WTC11 (cell line): ENCODE results near the gene MARK3. TPM values are rescaled to one million over a fixed set of nuclear protein-coding genes. Genes with fewer than 3 reads are reported as not detected.
A peak's percentile ranks its signal among the peaks of the same experiment; 100 is the strongest.

Experiments
- ATAC-seq: fragments of 200-7000 bp; cut with Tn5 transposase; 2 replicates; pipeline ENCODE4 v1.10.0; 2021; ENCODE audit warnings: mild to moderate bottlenecking, moderate library complexity
- CTCF ChIA-PET: fragments of 300-600 bp; sonication (Branson Sonifier 250); formaldehyde crosslinking; loops from one replicate; lab custom pipeline; 2021; ENCODE audit warnings: antibody characterized with exemption; lab: Charles Lee
- POLR2A ChIA-PET: fragments of 350-600 bp; sonication (Branson Sonifier 250); formaldehyde crosslinking; loops from one replicate; lab custom pipeline; 2021; ENCODE audit warnings: antibody characterized with exemption; lab: Charles Lee
- DNase-seq: peaks from one replicate; pipeline ENCODE4 v3.0.0; 2021; ENCODE audit warnings: low spot score
- H3K27ac Mint-ChIP-seq: 2 replicates; pipeline ENCODE4 v1.8.0; 2021; ENCODE audit warnings: mixed read lengths
- H3K27me3 Mint-ChIP-seq: 2 replicates; pipeline ENCODE4 v1.8.0; 2021; ENCODE audit warnings: low read depth, mild to moderate bottlenecking, moderate library complexity, mixed read lengths
- H3K36me3 Mint-ChIP-seq: 2 replicates; pipeline ENCODE4 v1.8.0; 2021; ENCODE audit warnings: mixed read lengths
- H3K4me1 Mint-ChIP-seq: 2 replicates; pipeline ENCODE4 v1.8.0; 2022; ENCODE audit warnings: mixed read lengths
- H3K4me3 Mint-ChIP-seq: 2 replicates; pipeline ENCODE4 v1.8.0; 2021; ENCODE audit warnings: mild to moderate bottlenecking, moderate library complexity, mixed read lengths
- H3K9me3 Mint-ChIP-seq: 2 replicates; pipeline ENCODE4 v1.8.0; 2021; ENCODE audit warnings: mixed read lengths
- NFATC4 ChIP-seq: fragments of 250-450 bp; sonication (Bioruptor Pico); IDR thresholded peaks from 2 replicates; pipeline ENCODE4 v1.9.0; 2021; ENCODE audit warnings: mild to moderate bottlenecking
- NFYB ChIP-seq: sonication (generic); formaldehyde crosslinking; conservative IDR thresholded peaks from 2 replicates; pipeline ENCODE4 v1.8.0; 2022; ENCODE audit warnings: low read depth, missing genetic modification reagents
- SMAD3 ChIP-seq: sonication (generic); formaldehyde crosslinking; IDR thresholded peaks from 2 replicates; pipeline ENCODE4 v1.8.0; 2022; ENCODE audit warnings: missing genetic modification reagents, mild to moderate bottlenecking, borderline replicate concordance
- SMAD4 ChIP-seq: sonication (generic); formaldehyde crosslinking; IDR thresholded peaks from 2 replicates; pipeline ENCODE4 v1.8.0; 2022; ENCODE audit warnings: mild to moderate bottlenecking, missing genetic modification reagents
- TEAD4 ChIP-seq: sonication (generic); formaldehyde crosslinking; IDR thresholded peaks from 2 replicates; pipeline ENCODE4 v1.8.0; 2022; ENCODE audit warnings: mild to moderate bottlenecking, missing genetic modification reagents
- ZNF219 ChIP-seq: sonication (generic); formaldehyde crosslinking; IDR thresholded peaks from 2 replicates; pipeline ENCODE4 v1.8.0; 2023; ENCODE audit warnings: missing genetic modification reagents, mild to moderate bottlenecking, borderline replicate concordance
- ZNF232 ChIP-seq: sonication (generic); formaldehyde crosslinking; IDR thresholded peaks from 2 replicates; pipeline ENCODE4 v1.8.0; 2022; ENCODE audit warnings: mild to moderate bottlenecking, missing genetic modification reagents
- ZNF416 ChIP-seq: fragments of 250-450 bp; sonication (Bioruptor Pico); IDR thresholded peaks from 2 replicates; pipeline ENCODE4 v1.9.0; 2021; ENCODE audit warnings: mild to moderate bottlenecking, inconsistent platforms
- total RNA-seq: library from RNA; stranded (reverse); gene quantifications from 3 replicates; pipeline ENCODE4 v1.2.3, GENCODE V29; 2021
- TF ChIP-seq, protein P1 (sequence below): sonication (generic); formaldehyde crosslinking; IDR thresholded peaks from 2 replicates; pipeline ENCODE4 v1.8.1; 2022; ENCODE audit warnings: mild to moderate bottlenecking, moderate library complexity, missing genetic modification reagents
- TF ChIP-seq, protein P2 (sequence below): sonication (generic); formaldehyde crosslinking; IDR thresholded peaks from 2 replicates; pipeline ENCODE4 v1.8.1; 2023; ENCODE audit warnings: mild to moderate bottlenecking, missing genetic modification reagents, moderate library complexity
- TF ChIP-seq, protein P3 (sequence below): sonication (generic); formaldehyde crosslinking; IDR thresholded peaks from 2 replicates; pipeline ENCODE4 v1.8.1; 2023; ENCODE audit warnings: mild to moderate bottlenecking, moderate library complexity, missing genetic modification reagents
- TF ChIP-seq, protein P4 (sequence below): sonication (generic); formaldehyde crosslinking; IDR thresholded peaks from 2 replicates; pipeline ENCODE4 v1.8.0; 2022; ENCODE audit warnings: mild to moderate bottlenecking, missing genetic modification reagents
- TF ChIP-seq, protein P5 (sequence below): sonication (generic); formaldehyde crosslinking; IDR thresholded peaks from 2 replicates; pipeline ENCODE4 v1.8.1; 2023; ENCODE audit warnings: mild to moderate bottlenecking, missing genetic modification reagents
- TF ChIP-seq, protein P6 (sequence below): sonication (generic); formaldehyde crosslinking; IDR thresholded peaks from 2 replicates; pipeline ENCODE4 v1.8.0; 2023; ENCODE audit warnings: mild to moderate bottlenecking, missing genetic modification reagents
- TF ChIP-seq, protein P7 (sequence below): fragments of 250-450 bp; sonication (Bioruptor Pico); IDR thresholded peaks from 2 replicates; pipeline ENCODE4 v1.9.0; 2021; ENCODE audit warnings: mild to moderate bottlenecking

The MARK3 gene
- total RNA-seq, 1 experiment from 2014 or later, result 93.7 TPM

DNA sequence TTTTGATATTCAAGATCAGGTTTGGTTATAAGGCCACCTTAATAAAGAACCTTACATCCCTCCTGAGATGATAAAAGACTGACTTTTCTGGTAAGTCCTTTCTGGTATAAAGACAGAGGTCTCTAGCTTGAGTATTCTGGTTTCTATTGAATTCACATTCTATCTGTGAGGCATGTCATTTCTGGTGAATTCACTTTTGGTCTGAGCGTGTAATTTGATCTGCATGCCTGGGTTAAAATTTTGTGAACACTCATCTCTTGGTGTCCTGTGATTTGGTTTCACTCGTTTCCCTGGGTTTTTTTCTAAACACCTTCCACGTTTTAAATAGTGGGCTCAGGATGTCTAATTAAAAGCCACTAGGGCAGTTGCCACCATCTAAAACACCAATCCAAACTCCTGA, 38.9 kb upstream of the MARK3 start:
- CTCF ChIA-PET, result interaction anchor here (1.1 to 3.6 kb wide), 4 partner anchors 39 to 242 kb away, joined by 3 to 18 read pairs (median 6); partner anchors contain the start of gene MARK3

DNA sequence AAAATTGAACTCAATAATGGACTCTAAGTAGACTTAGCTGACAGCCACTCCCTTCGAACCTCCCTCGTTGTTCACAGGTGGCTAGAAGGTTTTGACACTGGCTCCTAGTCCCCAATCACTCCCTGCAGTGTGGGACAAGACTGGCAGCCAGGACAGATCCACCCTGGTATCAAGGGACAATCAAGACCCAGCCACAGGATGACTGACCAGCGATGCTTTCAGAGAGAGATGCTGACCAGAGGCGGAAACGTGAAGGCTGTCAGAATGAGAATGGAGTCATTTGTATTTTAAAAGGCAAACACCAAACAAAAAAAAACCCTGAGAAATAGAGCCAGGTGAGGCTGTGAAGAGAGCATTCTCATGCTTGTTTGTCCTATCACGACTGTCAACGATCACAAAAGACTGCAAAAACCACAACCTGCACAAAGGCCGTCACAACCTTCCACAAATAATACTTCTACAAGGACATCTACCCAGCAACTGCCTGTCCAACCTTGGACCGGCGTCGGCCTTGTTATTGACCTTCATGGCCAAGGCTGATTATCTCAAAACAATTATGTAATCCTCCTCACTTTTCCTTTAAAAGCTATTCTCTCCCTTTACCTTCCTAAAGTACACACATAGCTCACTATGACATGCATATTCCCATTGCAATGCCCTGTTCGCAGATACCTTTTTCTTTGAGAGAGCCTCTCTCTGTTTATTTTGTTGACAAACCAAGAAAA, 38.0 kb upstream of the MARK3 start:
- DNase-seq (no peak), ATAC-seq (peak; percentile 14; the same call in 1 of the 2 replicates)
- peak overlapping the region; percentile 69 for H3K27ac Mint-ChIP-seq
- H3K4me3 Mint-ChIP-seq, result no peak overlapping the region
- H3K27me3 Mint-ChIP-seq, result no peaks in the 10 kb centered on the region
- TF ChIP-seq, protein P1, sequence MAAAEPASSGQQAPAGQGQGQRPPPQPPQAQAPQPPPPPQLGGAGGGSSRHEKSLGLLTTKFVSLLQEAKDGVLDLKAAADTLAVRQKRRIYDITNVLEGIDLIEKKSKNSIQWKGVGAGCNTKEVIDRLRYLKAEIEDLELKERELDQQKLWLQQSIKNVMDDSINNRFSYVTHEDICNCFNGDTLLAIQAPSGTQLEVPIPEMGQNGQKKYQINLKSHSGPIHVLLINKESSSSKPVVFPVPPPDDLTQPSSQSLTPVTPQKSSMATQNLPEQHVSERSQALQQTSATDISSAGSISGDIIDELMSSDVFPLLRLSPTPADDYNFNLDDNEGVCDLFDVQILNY (CRISPR knock-in tag), result no peak
- TF ChIP-seq SMAD4 (CRISPR knock-in tag), result no peak
- TF ChIP-seq, protein P2, sequence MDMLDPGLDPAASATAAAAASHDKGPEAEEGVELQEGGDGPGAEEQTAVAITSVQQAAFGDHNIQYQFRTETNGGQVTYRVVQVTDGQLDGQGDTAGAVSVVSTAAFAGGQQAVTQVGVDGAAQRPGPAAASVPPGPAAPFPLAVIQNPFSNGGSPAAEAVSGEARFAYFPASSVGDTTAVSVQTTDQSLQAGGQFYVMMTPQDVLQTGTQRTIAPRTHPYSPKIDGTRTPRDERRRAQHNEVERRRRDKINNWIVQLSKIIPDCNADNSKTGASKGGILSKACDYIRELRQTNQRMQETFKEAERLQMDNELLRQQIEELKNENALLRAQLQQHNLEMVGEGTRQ (CRISPR knock-in tag), result no peak
- TF ChIP-seq SMAD3 (CRISPR knock-in tag), result no peak
- peaks cover 19% of the 10 kb centered on the region for H3K4me1 Mint-ChIP-seq
- CTCF ChIA-PET, result interaction anchor here (1.5 kb wide), 2 partner anchors 38 to 43 kb away, joined by 3 to 6 read pairs; partner anchors contain the start of gene MARK3
- peaks cover 27% of the 10 kb centered on the region for H3K36me3 Mint-ChIP-seq
- no peaks in the 10 kb centered on the region for H3K9me3 Mint-ChIP-seq
- POLR2A ChIA-PET, result interaction anchor here (6.5 kb wide), 1 partner anchor 12 kb away, joined by 39 read pairs; the partner anchor contains the start of gene EIF5

More for the DNA sequence above, 38.9 kb upstream of the MARK3 start:
- H3K4me1 Mint-ChIP-seq, result peaks cover 19% of the 10 kb centered on the region
- H3K27me3 Mint-ChIP-seq, result no peaks in the 10 kb centered on the region
- H3K27ac Mint-ChIP-seq, result no peak overlapping the region
- no peak for ATAC-seq
- DNase-seq, result no peak
- TF ChIP-seq SMAD4 (CRISPR knock-in tag), result no peak
- no peak; the same call in 1 of the 2 replicates for TF ChIP-seq NFATC4
- no peak for TF ChIP-seq ZNF416 (CRISPR knock-in tag)
- TF ChIP-seq, protein P3, sequence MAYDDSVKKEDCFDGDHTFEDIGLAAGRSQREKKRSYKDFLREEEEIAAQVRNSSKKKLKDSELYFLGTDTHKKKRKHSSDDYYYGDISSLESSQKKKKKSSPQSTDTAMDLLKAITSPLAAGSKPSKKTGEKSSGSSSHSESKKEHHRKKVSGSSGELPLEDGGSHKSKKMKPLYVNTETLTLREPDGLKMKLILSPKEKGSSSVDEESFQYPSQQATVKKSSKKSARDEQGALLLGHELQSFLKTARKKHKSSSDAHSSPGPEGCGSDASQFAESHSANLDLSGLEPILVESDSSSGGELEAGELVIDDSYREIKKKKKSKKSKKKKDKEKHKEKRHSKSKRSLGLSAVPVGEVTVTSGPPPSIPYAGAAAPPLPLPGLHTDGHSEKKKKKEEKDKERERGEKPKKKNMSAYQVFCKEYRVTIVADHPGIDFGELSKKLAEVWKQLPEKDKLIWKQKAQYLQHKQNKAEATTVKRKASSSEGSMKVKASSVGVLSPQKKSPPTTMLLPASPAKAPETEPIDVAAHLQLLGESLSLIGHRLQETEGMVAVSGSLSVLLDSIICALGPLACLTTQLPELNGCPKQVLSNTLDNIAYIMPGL (CRISPR knock-in tag), result no peak
- TF ChIP-seq, protein P4, sequence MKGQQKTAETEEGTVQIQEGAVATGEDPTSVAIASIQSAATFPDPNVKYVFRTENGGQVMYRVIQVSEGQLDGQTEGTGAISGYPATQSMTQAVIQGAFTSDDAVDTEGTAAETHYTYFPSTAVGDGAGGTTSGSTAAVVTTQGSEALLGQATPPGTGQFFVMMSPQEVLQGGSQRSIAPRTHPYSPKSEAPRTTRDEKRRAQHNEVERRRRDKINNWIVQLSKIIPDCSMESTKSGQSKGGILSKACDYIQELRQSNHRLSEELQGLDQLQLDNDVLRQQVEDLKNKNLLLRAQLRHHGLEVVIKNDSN, result no peak
- no peak for TF ChIP-seq TEAD4 (CRISPR knock-in tag)
- TF ChIP-seq NFYB (CRISPR knock-in tag), result no peak
- no peak for TF ChIP-seq ZNF232
- no peak for TF ChIP-seq ZNF219 (CRISPR knock-in tag)
- TF ChIP-seq, protein P5, sequence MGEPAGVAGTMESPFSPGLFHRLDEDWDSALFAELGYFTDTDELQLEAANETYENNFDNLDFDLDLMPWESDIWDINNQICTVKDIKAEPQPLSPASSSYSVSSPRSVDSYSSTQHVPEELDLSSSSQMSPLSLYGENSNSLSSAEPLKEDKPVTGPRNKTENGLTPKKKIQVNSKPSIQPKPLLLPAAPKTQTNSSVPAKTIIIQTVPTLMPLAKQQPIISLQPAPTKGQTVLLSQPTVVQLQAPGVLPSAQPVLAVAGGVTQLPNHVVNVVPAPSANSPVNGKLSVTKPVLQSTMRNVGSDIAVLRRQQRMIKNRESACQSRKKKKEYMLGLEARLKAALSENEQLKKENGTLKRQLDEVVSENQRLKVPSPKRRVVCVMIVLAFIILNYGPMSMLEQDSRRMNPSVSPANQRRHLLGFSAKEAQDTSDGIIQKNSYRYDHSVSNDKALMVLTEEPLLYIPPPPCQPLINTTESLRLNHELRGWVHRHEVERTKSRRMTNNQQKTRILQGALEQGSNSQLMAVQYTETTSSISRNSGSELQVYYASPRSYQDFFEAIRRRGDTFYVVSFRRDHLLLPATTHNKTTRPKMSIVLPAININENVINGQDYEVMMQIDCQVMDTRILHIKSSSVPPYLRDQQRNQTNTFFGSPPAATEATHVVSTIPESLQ (CRISPR knock-in tag), result no peak
- TF ChIP-seq, protein P6, sequence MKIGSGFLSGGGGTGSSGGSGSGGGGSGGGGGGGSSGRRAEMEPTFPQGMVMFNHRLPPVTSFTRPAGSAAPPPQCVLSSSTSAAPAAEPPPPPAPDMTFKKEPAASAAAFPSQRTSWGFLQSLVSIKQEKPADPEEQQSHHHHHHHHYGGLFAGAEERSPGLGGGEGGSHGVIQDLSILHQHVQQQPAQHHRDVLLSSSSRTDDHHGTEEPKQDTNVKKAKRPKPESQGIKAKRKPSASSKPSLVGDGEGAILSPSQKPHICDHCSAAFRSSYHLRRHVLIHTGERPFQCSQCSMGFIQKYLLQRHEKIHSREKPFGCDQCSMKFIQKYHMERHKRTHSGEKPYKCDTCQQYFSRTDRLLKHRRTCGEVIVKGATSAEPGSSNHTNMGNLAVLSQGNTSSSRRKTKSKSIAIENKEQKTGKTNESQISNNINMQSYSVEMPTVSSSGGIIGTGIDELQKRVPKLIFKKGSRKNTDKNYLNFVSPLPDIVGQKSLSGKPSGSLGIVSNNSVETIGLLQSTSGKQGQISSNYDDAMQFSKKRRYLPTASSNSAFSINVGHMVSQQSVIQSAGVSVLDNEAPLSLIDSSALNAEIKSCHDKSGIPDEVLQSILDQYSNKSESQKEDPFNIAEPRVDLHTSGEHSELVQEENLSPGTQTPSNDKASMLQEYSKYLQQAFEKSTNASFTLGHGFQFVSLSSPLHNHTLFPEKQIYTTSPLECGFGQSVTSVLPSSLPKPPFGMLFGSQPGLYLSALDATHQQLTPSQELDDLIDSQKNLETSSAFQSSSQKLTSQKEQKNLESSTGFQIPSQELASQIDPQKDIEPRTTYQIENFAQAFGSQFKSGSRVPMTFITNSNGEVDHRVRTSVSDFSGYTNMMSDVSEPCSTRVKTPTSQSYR (CRISPR knock-in tag), result no peak
- TF ChIP-seq, protein P7, sequence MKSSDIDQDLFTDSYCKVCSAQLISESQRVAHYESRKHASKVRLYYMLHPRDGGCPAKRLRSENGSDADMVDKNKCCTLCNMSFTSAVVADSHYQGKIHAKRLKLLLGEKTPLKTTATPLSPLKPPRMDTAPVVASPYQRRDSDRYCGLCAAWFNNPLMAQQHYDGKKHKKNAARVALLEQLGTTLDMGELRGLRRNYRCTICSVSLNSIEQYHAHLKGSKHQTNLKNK (CRISPR knock-in tag), result no peak
- H3K9me3 Mint-ChIP-seq, result no peaks in the 10 kb centered on the region
- POLR2A ChIA-PET, result interaction anchor here (0.7 to 6.5 kb wide), 7 partner anchors 8 to 768 kb away, joined by 3 to 39 read pairs (median 4); partner anchors contain the start of gene EIF5
- H3K4me3 Mint-ChIP-seq, result no peak overlapping the region
- H3K36me3 Mint-ChIP-seq, result peaks cover 37% of the 10 kb centered on the region
